ENCODE results near the gene CSMD2. TPM values are rescaled to one million over a fixed set of nuclear protein-coding genes. Genes with fewer than 3 reads are reported as not detected.

Gene CSMD2
- total and polyA plus RNA-seq, 2 experiments from 2014 or later, result 5.3 to 16.6 TPM

- TF ChIP-seq REST (IDR thresholded peaks at IDR 0.05; ENCODE audit: unreplicated experiment) (no peak), JUNB (IDR thresholded peaks at IDR 0.05; ENCODE audit: unreplicated experiment) (no peak), EZH2phosphoT487 (IDR thresholded peaks at IDR 0.05; ENCODE audit: unreplicated experiment) (no peak), CTCF (conservative IDR thresholded peaks at IDR 0.05; ENCODE audit: low read depth in 2 of 2) (no peak), STAT1 (IDR thresholded peaks at IDR 0.05; ENCODE audit: unreplicated experiment) (no peak), CREB1 (CRISPR knock-in tag; IDR thresholded peaks at IDR 0.05; ENCODE audit: low read depth) (no peak), EZH2 (IDR thresholded peaks at IDR 0.05; ENCODE audit: low read depth, unreplicated experiment) (no peak), ZNF114 (CRISPR knock-in tag; IDR thresholded peaks at IDR 0.05) (no peak), ETS1 (IDR thresholded peaks at IDR 0.05) (no peak), NANOG (IDR thresholded peaks at IDR 0.05; ENCODE audit: borderline replicate concordance) (no peak), ZNF331 (CRISPR knock-in tag; IDR thresholded peaks at IDR 0.05; ENCODE audit: low read depth) (no peak)
These were observed 338.7 kb downstream of the CSMD2 start (continued) for GRCh38 chr1:33826311-33826710.

GRCh38 chr1:33825506-33825905, 339.5 kb downstream of the CSMD2 start:
- DNase-seq (ENCODE audit: low spot score) (no peak), ATAC-seq (no peak)
- H3K36me3 Mint-ChIP-seq (ENCODE audit: low read depth), result peaks cover 55% of the 10 kb centered on the region
- H3K4me3 Mint-ChIP-seq, result no peak overlapping the region
- Histone ChIP-seq H3K27ac (ENCODE audit: low read depth) (no peak overlapping the region), H3F3A (replicated peaks; ENCODE audit: low read depth) (no peaks in the 10 kb centered on the region), H3K36me3 (ENCODE audit: insufficient read depth) (no peaks in the 10 kb centered on the region; the same call in 1 of the 2 replicates), H3K9me2 (ENCODE audit: insufficient read depth) (0 out of 2 replicates have a peak, but pooled peaks cover 4% of the 10 kb centered on the region), H3K4me1 (ENCODE audit: insufficient read depth) (no peaks in the 10 kb centered on the region), H3K4me2 (no peak overlapping the region), H3K79me2 (replicated peaks; ENCODE audit: insufficient read depth) (no peaks in the 10 kb centered on the region), H3K4me3 (no peak overlapping the region), H4K20me1 (replicated peaks; ENCODE audit: insufficient read depth) (no peaks in the 10 kb centered on the region), H2AFZ (no peak overlapping the region), H3K27me3 (ENCODE audit: insufficient read depth) (no peaks in the 10 kb centered on the region)
- H3K27ac Mint-ChIP-seq, result no peak overlapping the region
- no peaks in the 10 kb centered on the region; the same call in 2 of the 3 replicates for H3K4me1 Mint-ChIP-seq
- H3K27me3 Mint-ChIP-seq (ENCODE audit: insufficient read depth, low read depth, poor library complexity), result peaks cover 4% of the 10 kb centered on the region
- H3K9me3 Mint-ChIP-seq, result peaks cover 34% of the 10 kb centered on the region
- TF ChIP-seq CREB1 (CRISPR knock-in tag; IDR thresholded peaks at IDR 0.05; ENCODE audit: low read depth), result no peak
- TF ChIP-seq ZNF114 (CRISPR knock-in tag; IDR thresholded peaks at IDR 0.05), result no peak
- no peak for TF ChIP-seq ZNF462 (CRISPR knock-in tag; IDR thresholded peaks at IDR 0.05)
- no peak for TF ChIP-seq STAT1 (IDR thresholded peaks at IDR 0.05; ENCODE audit: unreplicated experiment)
- no peak for TF ChIP-seq POLR2AphosphoS5 (IDR thresholded peaks at IDR 0.05; ENCODE audit: low read depth)
- TF ChIP-seq EZH2phosphoT487 (IDR thresholded peaks at IDR 0.05; ENCODE audit: unreplicated experiment), result no peak
